ENCODE data around the gene IL23R. TPM values are rescaled to one million over a fixed set of nuclear protein-coding genes. Genes with fewer than 3 reads are reported as not detected.
"Not testable (repeated sequence)": the region's sequence is repeated elsewhere in the genome, so short reads cannot be mapped to it uniquely, and the experiment has no call there.

Gene IL23R
- total RNA-seq, 2 experiments from 2014 or later = 0.23 TPM; not detected in 1

DNA sequence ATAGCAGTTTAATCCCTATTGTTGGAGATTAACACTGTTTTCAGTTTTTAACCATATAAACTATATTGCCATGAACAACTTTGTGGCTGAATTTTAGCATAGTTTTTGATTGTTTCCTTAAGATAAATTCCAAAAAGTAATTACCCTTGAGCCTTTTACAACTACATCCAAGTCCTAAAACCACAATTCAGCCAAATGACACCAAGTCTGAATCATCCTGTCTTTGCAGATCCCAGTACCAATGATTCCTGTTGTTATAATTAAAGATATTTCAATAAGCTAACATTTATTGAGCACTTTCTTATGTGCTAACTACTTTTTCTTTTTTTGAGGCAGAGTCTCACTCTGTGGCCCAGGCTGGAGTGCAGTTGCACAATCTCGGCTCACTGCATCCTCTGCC is 35.6 kb downstream of the IL23R start:
- TF ChIP-seq, protein P1, sequence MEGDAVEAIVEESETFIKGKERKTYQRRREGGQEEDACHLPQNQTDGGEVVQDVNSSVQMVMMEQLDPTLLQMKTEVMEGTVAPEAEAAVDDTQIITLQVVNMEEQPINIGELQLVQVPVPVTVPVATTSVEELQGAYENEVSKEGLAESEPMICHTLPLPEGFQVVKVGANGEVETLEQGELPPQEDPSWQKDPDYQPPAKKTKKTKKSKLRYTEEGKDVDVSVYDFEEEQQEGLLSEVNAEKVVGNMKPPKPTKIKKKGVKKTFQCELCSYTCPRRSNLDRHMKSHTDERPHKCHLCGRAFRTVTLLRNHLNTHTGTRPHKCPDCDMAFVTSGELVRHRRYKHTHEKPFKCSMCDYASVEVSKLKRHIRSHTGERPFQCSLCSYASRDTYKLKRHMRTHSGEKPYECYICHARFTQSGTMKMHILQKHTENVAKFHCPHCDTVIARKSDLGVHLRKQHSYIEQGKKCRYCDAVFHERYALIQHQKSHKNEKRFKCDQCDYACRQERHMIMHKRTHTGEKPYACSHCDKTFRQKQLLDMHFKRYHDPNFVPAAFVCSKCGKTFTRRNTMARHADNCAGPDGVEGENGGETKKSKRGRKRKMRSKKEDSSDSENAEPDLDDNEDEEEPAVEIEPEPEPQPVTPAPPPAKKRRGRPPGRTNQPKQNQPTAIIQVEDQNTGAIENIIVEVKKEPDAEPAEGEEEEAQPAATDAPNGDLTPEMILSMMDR (conservative IDR thresholded peaks at IDR 0.05; ENCODE audit: low read length) = no peak
- no peak for TF ChIP-seq EZH2phosphoT487 (IDR thresholded peaks at IDR 0.05; ENCODE audit: borderline replicate concordance, low read depth, low read length)
- POLR2A ChIA-PET = no interaction called here
- BruUV-seq (replicated peaks) = no TSS peak

DNA sequence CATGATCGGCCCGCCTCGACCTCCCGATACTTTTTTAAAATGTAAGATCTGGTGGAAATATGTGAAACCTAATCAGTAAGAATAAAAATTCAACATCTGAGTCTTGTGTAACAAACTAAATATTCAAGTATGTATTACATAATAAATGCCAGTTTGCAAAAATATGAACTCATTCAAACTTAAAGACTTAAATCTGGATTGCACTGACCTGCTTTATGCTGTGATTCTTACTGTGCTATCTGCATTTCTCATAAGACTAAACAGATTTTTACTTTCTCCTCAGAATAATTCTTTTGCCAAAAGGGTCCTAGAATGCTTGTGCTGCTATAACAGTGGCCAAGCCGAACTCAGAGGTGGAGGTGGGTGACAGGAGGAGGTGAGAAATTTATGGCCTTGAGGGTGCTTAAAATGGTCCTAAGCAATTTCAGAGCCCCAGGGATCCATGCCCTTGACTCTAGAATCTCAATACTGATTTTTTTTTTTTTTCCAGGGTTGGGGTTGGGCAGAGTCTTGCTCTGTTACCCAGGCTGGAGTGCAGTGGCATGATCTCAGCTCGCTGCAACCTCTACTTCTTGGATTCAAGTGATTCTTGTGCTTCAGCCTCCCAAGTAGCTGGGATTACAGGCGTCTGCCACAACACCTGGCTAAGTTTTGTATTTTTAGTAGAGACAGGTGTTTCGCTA is 38.2 kb downstream of the IL23R start:
- Histone ChIP-seq H3K27ac (ENCODE audit: low read depth, low read length, poor library complexity, severe bottlenecking) (no peak overlapping the region), H3K4me1 (ENCODE audit: insufficient read depth, low read length, poor library complexity, severe bottlenecking) (no peaks in the 10 kb centered on the region), H3K79me2 (ENCODE audit: insufficient read depth, low read depth, low read length) (no peaks in the 10 kb centered on the region), H3K4me3 (ENCODE audit: low read depth, low read length, poor library complexity, severe bottlenecking) (no peak overlapping the region), H2AFZ (ENCODE audit: low read length) (no peak overlapping the region), H3K4me2 (ENCODE audit: low read length) (no peak overlapping the region), H3K36me3 (ENCODE audit: insufficient read depth, low read length) (no peaks in the 10 kb centered on the region), H3K9me3 (ENCODE audit: low read length) (no peaks in the 10 kb centered on the region), H3K9me2 (ENCODE audit: insufficient read depth, low read length) (no peaks in the 10 kb centered on the region), H4K20me1 (ENCODE audit: insufficient read depth, low read length) (no peaks in the 10 kb centered on the region)
- ChIA-PET POLR2A (no interaction called here), CTCF (ENCODE audit: unreplicated experiment) (no interaction called here)
- no peak for DNase-seq (ENCODE audit: low spot score)
- BruUV-seq (replicated peaks) = no TSS peak
- intact Hi-C loops (cut with micrococcal nuclease; ENCODE audit: unreplicated experiment) = no loop called here
- TF ChIP-seq, protein P1 (conservative IDR thresholded peaks at IDR 0.05; ENCODE audit: low read length) = no peak
- no peak for TF ChIP-seq EZH2phosphoT487 (IDR thresholded peaks at IDR 0.05; ENCODE audit: borderline replicate concordance, low read depth, low read length)

More for the DNA sequence above, 35.6 kb downstream of the IL23R start:
- Histone ChIP-seq H3K4me3 (ENCODE audit: low read depth, low read length, poor library complexity, severe bottlenecking) (no peak overlapping the region), H2AFZ (ENCODE audit: low read length) (no peak overlapping the region), H3K4me1 (ENCODE audit: insufficient read depth, low read length, poor library complexity, severe bottlenecking) (no peaks in the 10 kb centered on the region), H3K27ac (ENCODE audit: low read depth, low read length, poor library complexity, severe bottlenecking) (no peak overlapping the region), H3K79me2 (ENCODE audit: insufficient read depth, low read depth, low read length) (no peaks in the 10 kb centered on the region), H3K9me3 (ENCODE audit: low read length) (no peaks in the 10 kb centered on the region), H3K9me2 (ENCODE audit: insufficient read depth, low read length) (no peaks in the 10 kb centered on the region), H4K20me1 (ENCODE audit: insufficient read depth, low read length) (no peaks in the 10 kb centered on the region), H3K4me2 (ENCODE audit: low read length) (no peak overlapping the region), H3K36me3 (ENCODE audit: insufficient read depth, low read length) (no peaks in the 10 kb centered on the region)
- DNase-seq (ENCODE audit: low spot score) = no peak
- intact Hi-C loops (cut with micrococcal nuclease; ENCODE audit: unreplicated experiment) = no loop called here
- CTCF ChIA-PET (ENCODE audit: unreplicated experiment) = no interaction called here

DNA sequence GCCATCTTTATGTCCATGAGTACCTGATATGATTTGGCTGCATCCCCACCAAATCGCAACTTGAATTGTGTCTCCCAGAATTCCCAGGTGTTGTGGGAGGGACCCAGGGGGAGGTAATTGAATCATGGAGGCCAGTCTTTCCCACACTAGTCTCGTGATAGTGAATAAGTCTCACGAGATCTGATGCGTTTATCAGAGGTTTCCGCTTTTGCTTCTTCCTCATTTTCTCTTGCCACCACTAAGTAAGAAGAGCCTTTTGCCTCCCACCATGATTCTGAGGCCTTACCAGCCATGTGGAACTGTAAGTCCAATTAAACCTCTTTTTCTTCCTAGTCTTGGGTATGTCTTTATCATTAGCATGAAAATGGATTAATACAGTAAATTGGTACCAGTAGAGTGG is 41.1 kb downstream of the IL23R start:
- H3K4me2 ChIP-seq (ENCODE audit: low read length); H3K4me1 ChIP-seq (ENCODE audit: insufficient read depth, low read length, poor library complexity, severe bottlenecking); H3K36me3 ChIP-seq (ENCODE audit: insufficient read depth, low read length); H3K79me2 ChIP-seq (ENCODE audit: insufficient read depth, low read depth, low read length); DNase-seq (ENCODE audit: low spot score); intact Hi-C loops (cut with micrococcal nuclease; ENCODE audit: unreplicated experiment); H3K9me3 ChIP-seq (ENCODE audit: low read length); BruUV-seq (replicated peaks); H3K4me3 ChIP-seq (ENCODE audit: low read depth, low read length, poor library complexity, severe bottlenecking); CTCF ChIA-PET (ENCODE audit: unreplicated experiment); H2AFZ ChIP-seq (ENCODE audit: low read length); H4K20me1 ChIP-seq (ENCODE audit: insufficient read depth, low read length); H3K27ac ChIP-seq (ENCODE audit: low read depth, low read length, poor library complexity, severe bottlenecking); H3K9me2 ChIP-seq (ENCODE audit: insufficient read depth, low read length): not testable (repeated sequence)
- POLR2A ChIA-PET = interaction anchor here (0.7 kb wide), 1 partner anchor 440 kb away, joined by 3 read pairs; no protein-coding TSS in a partner anchor

All from OCI-LY7 (cell line).